Thyroid gland (tissue), 4 donors: ENCODE results near the gene QRFPR.

Experiments used
- CTCF ChIP-seq, 6 experiments: fragments of 200-600 bp in 3 of 6; fragments of 450-650 bp in 3 of 6; sonication (generic) in 3 of 6; IDR thresholded peaks; one replicate each; pipeline ENCODE4 v1.5.1; 2016 to 2019; ENCODE audit warnings: antibody characterized with exemption in 6 of 6, mild to moderate bottlenecking in 2 of 6, inconsistent platforms in 1 of 6, moderate library complexity in 1 of 6
- POLR2A ChIP-seq, 2 donors: fragments of 450-650 bp; IDR thresholded peaks; one replicate each; pipeline ENCODE4 v1.6.1; 2017; ENCODE audit warnings: antibody characterized with exemption in 2 of 2, mild to moderate bottlenecking in 2 of 2, moderate library complexity in 1 of 2

DNA sequence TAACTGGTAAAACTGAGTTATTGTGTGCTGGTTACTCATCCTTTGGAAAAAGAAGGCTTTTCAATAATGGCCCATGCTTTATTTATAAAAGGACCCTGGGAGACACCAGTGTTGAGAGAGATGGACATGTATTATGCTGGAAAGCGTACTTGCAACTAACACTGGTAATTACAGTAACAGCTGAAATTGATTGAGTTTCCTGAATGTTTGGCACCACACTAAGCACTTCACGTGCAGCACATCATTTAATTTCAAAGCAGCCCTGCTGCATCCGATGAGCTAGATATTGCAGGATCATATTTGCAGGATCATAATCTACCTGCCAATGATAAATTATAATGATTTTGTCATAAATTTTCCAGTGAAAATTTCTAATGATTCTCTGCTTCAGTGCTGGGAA, 81.5 kb downstream of the QRFPR start:
- TF ChIP-seq POLR2A (IDR thresholded peaks at IDR 0.05) (no peak), CTCF (IDR thresholded peaks at IDR 0.05) (no peak)
